ENCODE results near the gene TPCN1.

DNA sequence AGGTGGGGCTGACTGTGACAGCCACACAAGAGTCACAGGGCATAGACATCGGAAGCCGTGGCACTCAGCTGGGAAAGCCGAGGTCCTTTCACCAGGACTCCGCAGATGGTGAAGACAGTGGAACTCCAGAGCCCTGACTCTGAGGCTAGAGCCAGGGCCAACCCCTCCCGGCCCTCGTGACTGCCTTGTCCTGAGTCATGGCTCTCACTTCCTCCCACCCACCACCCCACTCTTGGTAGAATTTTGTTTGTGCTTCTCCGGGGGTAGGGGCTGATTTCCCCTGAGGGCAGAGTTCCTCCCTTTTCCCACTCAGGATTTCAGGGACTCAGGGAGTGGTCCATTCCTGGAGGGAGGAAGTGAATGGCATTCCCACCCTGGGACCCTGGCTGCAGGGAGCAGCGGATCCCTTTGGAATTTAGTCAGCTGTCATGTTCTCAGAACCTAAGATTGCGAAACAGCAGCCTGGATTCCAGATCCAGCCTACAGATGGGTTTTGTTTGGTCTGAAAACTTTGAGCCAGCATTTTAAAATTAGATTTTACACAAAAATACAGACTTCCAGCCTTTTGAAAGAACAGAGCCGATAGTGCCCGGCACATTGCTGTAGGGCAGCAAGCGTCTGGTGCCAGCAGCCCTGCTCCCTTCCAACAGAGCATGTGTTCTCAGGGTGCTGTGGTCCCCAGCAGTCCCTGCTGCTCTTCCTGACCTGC lies 50.7 kb downstream of the TPCN1 start:
- TF ChIP-seq SUZ12 (IDR thresholded peaks at IDR 0.05; ENCODE audit: low read length), result no peak
- no peak for TF ChIP-seq MAX (IDR thresholded peaks at IDR 0.05)
- TF ChIP-seq CTCF (IDR thresholded peaks at IDR 0.05; ENCODE audit: control extremely low read depth in 1 of 3, insufficient read depth in 1 of 3, low read depth in 1 of 3, low read length in 3 of 3), result no peak
- no peak for TF ChIP-seq POU5F1 (IDR thresholded peaks at IDR 0.05; ENCODE audit: low read depth, low read length)
- no peak for TF ChIP-seq POLR2AphosphoS5 (IDR thresholded peaks at IDR 0.05; ENCODE audit: low read depth, low read length)

Measured in H1 (cell line).